ENCODE results near the gene CD200R1L. TPM values are rescaled to one million over a fixed set of nuclear protein-coding genes. Genes with fewer than 3 reads are reported as not detected.

CD200R1L gene
- total and polyA plus RNA-seq, 8 donors = not detected

- intact Hi-C loops (cut with DNase I) = no loop called here
- H3K36me3 ChIP-seq = no peaks in the 10 kb centered on the region
- DNase-seq = no peak
- no peak for TF ChIP-seq CTCF (IDR thresholded peaks at IDR 0.05)
- peaks cover 0 to 4% of the 10 kb centered on the region in 2 donors for H3K4me1 ChIP-seq
- no peak for ATAC-seq
- no peak overlapping the region for H3K4me3 ChIP-seq
- H3K9me3 ChIP-seq = no peaks in the 10 kb centered on the region
- no peak overlapping the region for H3K27ac ChIP-seq
- H3K27me3 ChIP-seq = no peaks in the 10 kb centered on the region
Observed at GRCh38 chr3:112805126-112805525, 41.5 kb downstream of the CD200R1L start.

- no peak for TF ChIP-seq CTCF (IDR thresholded peaks at IDR 0.05)
- intact Hi-C loops (cut with DNase I) = no loop called here
- ATAC-seq = no peak
Observed at GRCh38 chr3:112804021-112804420, 42.6 kb downstream of the CD200R1L start.

GRCh38 chr3:112803467-112803866 is 43.2 kb downstream of the CD200R1L start:
- DNase-seq (no peak), ATAC-seq (no peak)
- H3K9me3 ChIP-seq = no peaks in the 10 kb centered on the region
- H3K27ac ChIP-seq = no peak overlapping the region
- H3K4me1 ChIP-seq = peaks cover 0 to 4% of the 10 kb centered on the region in 2 donors
- TF ChIP-seq CTCF (IDR thresholded peaks at IDR 0.05) = no peak
- H3K4me3 ChIP-seq = no peak overlapping the region
- H3K36me3 ChIP-seq = no peaks in the 10 kb centered on the region
- intact Hi-C loops (cut with DNase I) = no loop called here
- H3K27me3 ChIP-seq = no peaks in the 10 kb centered on the region

More at GRCh38 chr3:112804021-112804420, 42.6 kb downstream of the CD200R1L start:
- Histone ChIP-seq H3K27me3 (no peaks in the 10 kb centered on the region), H3K36me3 (no peaks in the 10 kb centered on the region), H3K27ac (no peak overlapping the region), H3K9me3 (no peaks in the 10 kb centered on the region), H3K4me1 (peaks cover 0 to 4% of the 10 kb centered on the region in 2 donors), H3K4me3 (no peak overlapping the region)
- DNase-seq = no peak

GRCh38 chr3:112802338-112802737 is 44.3 kb downstream of the CD200R1L start:
- Histone ChIP-seq H3K4me3 (no peak overlapping the region), H3K9me3 (no peaks in the 10 kb centered on the region), H3K4me1 (peaks cover 0 to 4% of the 10 kb centered on the region in 2 donors), H3K27me3 (no peaks in the 10 kb centered on the region), H3K36me3 (no peaks in the 10 kb centered on the region), H3K27ac (no peak overlapping the region)
- ATAC-seq = no peak
- intact Hi-C loops (cut with DNase I) = no loop called here
- TF ChIP-seq CTCF (IDR thresholded peaks at IDR 0.05) = no peak
- DNase-seq = no peak

GRCh38 chr3:112799946-112800345 is 46.7 kb downstream of the CD200R1L start:
- Histone ChIP-seq H3K4me3 (no peak overlapping the region), H3K4me1 (peaks cover 0 to 7% of the 10 kb centered on the region in 2 donors), H3K36me3 (no peaks in the 10 kb centered on the region), H3K27ac (no peak overlapping the region), H3K27me3 (no peaks in the 10 kb centered on the region), H3K9me3 (peaks cover 0 to 3% of the 10 kb centered on the region in 2 donors)
- peak; percentile 48 for ATAC-seq
- no peak for DNase-seq
- TF ChIP-seq CTCF (IDR thresholded peaks at IDR 0.05) = no peak
- intact Hi-C loops (cut with DNase I) = no loop called here

All from left lung (tissue), 10 donors.